ENCODE results near the gene ATXN10. TPM values are rescaled to one million over a fixed set of nuclear protein-coding genes. Genes with fewer than 3 reads are reported as not detected.

The ATXN10 gene
- total and polyA plus RNA-seq, 2 of the 13 experiments (the other 11 are each of a cell fraction or from before 2014, with no cell fraction given) = 60.1 to 194 TPM

DNA sequence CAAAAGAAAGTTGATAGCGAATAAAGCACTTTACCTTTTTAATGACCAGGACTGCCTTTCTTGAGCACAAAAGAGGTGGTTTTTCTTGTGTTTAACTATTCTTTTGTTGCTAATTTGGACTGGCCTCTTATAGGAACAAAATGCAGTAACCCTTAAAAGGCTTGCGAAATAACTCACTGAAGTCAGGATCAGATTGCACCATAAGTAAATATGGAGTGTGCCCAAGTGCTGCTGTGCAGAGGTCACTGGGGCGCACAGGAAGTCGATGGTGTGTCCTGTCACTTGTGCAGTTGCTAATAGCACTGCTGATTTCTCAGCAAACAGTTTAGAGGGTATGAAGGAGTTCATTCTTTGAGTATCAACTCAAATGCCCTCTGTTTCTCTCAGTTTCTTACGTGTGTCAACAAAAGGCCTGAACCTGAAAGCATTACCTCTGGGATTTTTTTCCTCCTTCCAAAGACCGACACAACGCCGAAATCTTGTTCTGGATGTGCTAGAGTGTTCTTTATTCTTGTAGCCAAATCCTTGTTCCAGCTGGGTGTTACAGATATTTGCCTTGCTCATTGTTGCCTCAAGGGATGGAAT is 71.3 kb downstream of the ATXN10 start (continued):
- TF ChIP-seq E2F1 (CRISPR knock-in tag; IDR thresholded peaks at IDR 0.05) (no peak), MBNL3 (CRISPR knock-in tag; conservative IDR thresholded peaks at IDR 0.05) (no peak), CC2D1A (CRISPR knock-in tag; IDR thresholded peaks at IDR 0.05) (no peak), MLX (CRISPR knock-in tag; IDR thresholded peaks at IDR 0.05) (peak; percentile 89), ZNF710 (CRISPR knock-in tag; IDR thresholded peaks at IDR 0.05; ENCODE audit: borderline replicate concordance) (peak; percentile 94), WIZ (CRISPR knock-in tag; IDR thresholded peaks at IDR 0.05) (no peak), THYN1 (CRISPR knock-in tag; IDR thresholded peaks at IDR 0.05; ENCODE audit: borderline replicate concordance, low read depth) (no peak), ZSCAN12 (CRISPR knock-in tag; IDR thresholded peaks at IDR 0.05) (no peak), ZNF224 (CRISPR knock-in tag; IDR thresholded peaks at IDR 0.05) (no peak), EHMT2 (IDR thresholded peaks at IDR 0.05; ENCODE audit: borderline replicate concordance, low read depth, low read length) (no peak; the same call in 1 of the 2 replicates), PITX1 (CRISPR knock-in tag; IDR thresholded peaks at IDR 0.05) (peak; percentile 97), RFXAP (CRISPR knock-in tag; IDR thresholded peaks at IDR 0.05; ENCODE audit: borderline replicate concordance) (peak; percentile 95; the same call in 1 of the 2 replicates), SKIL (CRISPR knock-in tag; IDR thresholded peaks at IDR 0.05; ENCODE audit: borderline replicate concordance) (peak; percentile 88)
- TF ChIP-seq, protein P1, sequence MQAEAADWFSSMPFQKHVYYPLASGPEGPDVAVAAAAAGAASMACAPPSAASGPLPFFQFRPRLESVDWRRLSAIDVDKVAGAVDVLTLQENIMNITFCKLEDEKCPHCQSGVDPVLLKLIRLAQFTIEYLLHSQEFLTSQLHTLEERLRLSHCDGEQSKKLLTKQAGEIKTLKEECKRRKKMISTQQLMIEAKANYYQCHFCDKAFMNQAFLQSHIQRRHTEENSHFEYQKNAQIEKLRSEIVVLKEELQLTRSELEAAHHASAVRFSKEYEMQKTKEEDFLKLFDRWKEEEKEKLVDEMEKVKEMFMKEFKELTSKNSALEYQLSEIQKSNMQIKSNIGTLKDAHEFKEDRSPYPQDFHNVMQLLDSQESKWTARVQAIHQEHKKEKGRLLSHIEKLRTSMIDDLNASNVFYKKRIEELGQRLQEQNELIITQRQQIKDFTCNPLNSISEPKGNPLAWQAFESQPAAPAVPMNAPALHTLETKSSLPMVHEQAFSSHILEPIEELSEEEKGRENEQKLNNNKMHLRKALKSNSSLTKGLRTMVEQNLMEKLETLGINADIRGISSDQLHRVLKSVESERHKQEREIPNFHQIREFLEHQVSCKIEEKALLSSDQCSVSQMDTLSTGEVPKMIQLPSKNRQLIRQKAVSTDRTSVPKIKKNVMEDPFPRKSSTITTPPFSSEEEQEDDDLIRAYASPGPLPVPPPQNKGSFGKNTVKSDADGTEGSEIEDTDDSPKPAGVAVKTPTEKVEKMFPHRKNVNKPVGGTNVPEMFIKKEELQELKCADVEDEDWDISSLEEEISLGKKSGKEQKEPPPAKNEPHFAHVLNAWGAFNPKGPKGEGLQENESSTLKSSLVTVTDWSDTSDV (CRISPR knock-in tag; IDR thresholded peaks at IDR 0.05) = no peak
- TF ChIP-seq, protein P2, sequence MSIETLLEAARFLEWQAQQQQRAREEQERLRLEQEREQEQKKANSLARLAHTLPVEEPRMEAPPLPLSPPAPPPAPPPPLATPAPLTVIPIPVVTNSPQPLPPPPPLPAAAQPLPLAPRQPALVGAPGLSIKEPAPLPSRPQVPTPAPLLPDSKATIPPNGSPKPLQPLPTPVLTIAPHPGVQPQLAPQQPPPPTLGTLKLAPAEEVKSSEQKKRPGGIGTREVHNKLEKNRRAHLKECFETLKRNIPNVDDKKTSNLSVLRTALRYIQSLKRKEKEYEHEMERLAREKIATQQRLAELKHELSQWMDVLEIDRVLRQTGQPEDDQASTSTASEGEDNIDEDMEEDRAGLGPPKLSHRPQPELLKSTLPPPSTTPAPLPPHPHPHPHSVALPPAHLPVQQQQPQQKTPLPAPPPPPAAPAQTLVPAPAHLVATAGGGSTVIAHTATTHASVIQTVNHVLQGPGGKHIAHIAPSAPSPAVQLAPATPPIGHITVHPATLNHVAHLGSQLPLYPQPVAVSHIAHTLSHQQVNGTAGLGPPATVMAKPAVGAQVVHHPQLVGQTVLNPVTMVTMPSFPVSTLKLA (IDR thresholded peaks at IDR 0.05) = no peak

All from HepG2 (cell line).